Left hindlimb (tissue), 1 donor: ENCODE measurements around the gene VEZT.

Source experiments
- DNase-seq: peaks from one replicate; pipeline ENCODE4 v3.0.0-alpha.2; 2018

The VEZT gene

GRCh38 chr12:95326445-95326844 is 108.8 kb downstream of the VEZT start:
- no peak for DNase-seq

- DNase-seq = no peak
These were observed 109.2 kb downstream of the VEZT start for GRCh38 chr12:95326855-95327254.

- no peak for DNase-seq
These were observed 111.1 kb downstream of the VEZT start for GRCh38 chr12:95328708-95329107.

GRCh38 chr12:95335948-95336347 is 118.3 kb downstream of the VEZT start:
- no peak for DNase-seq

- DNase-seq = peak; percentile 86
These were observed 118.9 kb downstream of the VEZT start for GRCh38 chr12:95336387-95337067.

GRCh38 chr12:95337146-95337545 is 119.5 kb downstream of the VEZT start:
- DNase-seq = peak; percentile 27

- DNase-seq = no peak
These were observed 121.6 kb downstream of the VEZT start for GRCh38 chr12:95339086-95339788.

- DNase-seq = no peak
These were observed 124.4 kb downstream of the VEZT start for GRCh38 chr12:95342008-95342407.

- no peak for DNase-seq
These were observed 126.0 kb downstream of the VEZT start for GRCh38 chr12:95343461-95344230.

- DNase-seq = no peak
These were observed 131.7 kb downstream of the VEZT start for GRCh38 chr12:95349291-95349690.

GRCh38 chr12:95351748-95352147 is 134.1 kb downstream of the VEZT start:
- DNase-seq = no peak
